Cardiac septum (tissue), 1 donor: ENCODE measurements around the gene PRDX6. TPM values are rescaled to one million over a fixed set of nuclear protein-coding genes. Genes with fewer than 3 reads are reported as not detected.

ENCODE experiments used
- DNase-seq: peaks from one replicate; pipeline ENCODE4 v3.0.0-alpha.2; 2020; ENCODE audit warnings: low spot score
- intact Hi-C: fragments of 100-400 bp; cut with DNase I; formaldehyde crosslinking; loops from one replicate; pipeline ENCODE4 v1.14.0; 2022
- total RNA-seq: library from RNA; stranded (reverse); fragmentation: NEBNext Ultra II Directional; extraction: Animal tissue kit (Norgen Biotek cat#: 25700); gene quantifications from one replicate; pipeline ENCODE4 v1.2.1, GENCODE V29; 2021
- donor health status: DM: no; HTN: no; CAD: no.

PRDX6 gene
- total RNA-seq, 1 donor from 2014 or later = 254 TPM

- intact Hi-C loops = no loop called here
These were observed 52.0 kb downstream of the PRDX6 start for GRCh38 chr1:173529106-173529505.

GRCh38 chr1:173530795-173531693 lies 53.9 kb downstream of the PRDX6 start:
- no peak for DNase-seq
- intact Hi-C loops = no loop called here

More at GRCh38 chr1:173529106-173529505, 52.0 kb downstream of the PRDX6 start:
- DNase-seq = no peak

- intact Hi-C loops = no loop called here
- DNase-seq = no peak
These were observed 55.1 kb downstream of the PRDX6 start for GRCh38 chr1:173532237-173532636.

- DNase-seq = no peak
- intact Hi-C loops = no loop called here
These were observed 59.1 kb downstream of the PRDX6 start for GRCh38 chr1:173536223-173536622.

Other genes with a start within 250 kb of the PRDX6 start
- gene SLC9C2, start 125.7 kb downstream of the PRDX6 start, total RNA-seq = 0.13 TPM
- not detected for gene TEX50, start 158.0 kb downstream of the PRDX6 start, total RNA-seq
- gene ANKRD45, start 192.5 kb downstream of the PRDX6 start, total RNA-seq = 0.32 TPM
- gene KLHL20, start 237.6 kb downstream of the PRDX6 start, total RNA-seq = 17.1 TPM